Right lobe of liver (tissue), 4 donors: ENCODE results near the gene CALML3.

ENCODE experiments used
- POLR2A ChIP-seq: fragments of 450-650 bp; IDR thresholded peaks from one replicate; pipeline ENCODE4 v1.6.1; 2017; ENCODE audit warnings: antibody characterized with exemption, mild to moderate bottlenecking
- TF ChIP-seq, protein P1 (sequence below), 4 donors: fragments of 200-600 bp in 3 of 4; fragments of 450-650 bp in 1 of 4; IDR thresholded peaks; one replicate each; pipeline versions ENCODE4 v1.5.1 to v1.8.0; 2016 to 2022; ENCODE audit warnings: antibody characterized with exemption in 4 of 4, mild to moderate bottlenecking in 2 of 4
- donor health status: DM: no; HTN: no; CAD: no.
- donor health status: DM: no; HTN: no; CAD: no.
- donor health status: DM: no; HTN: yes; CAD: no.

DNA sequence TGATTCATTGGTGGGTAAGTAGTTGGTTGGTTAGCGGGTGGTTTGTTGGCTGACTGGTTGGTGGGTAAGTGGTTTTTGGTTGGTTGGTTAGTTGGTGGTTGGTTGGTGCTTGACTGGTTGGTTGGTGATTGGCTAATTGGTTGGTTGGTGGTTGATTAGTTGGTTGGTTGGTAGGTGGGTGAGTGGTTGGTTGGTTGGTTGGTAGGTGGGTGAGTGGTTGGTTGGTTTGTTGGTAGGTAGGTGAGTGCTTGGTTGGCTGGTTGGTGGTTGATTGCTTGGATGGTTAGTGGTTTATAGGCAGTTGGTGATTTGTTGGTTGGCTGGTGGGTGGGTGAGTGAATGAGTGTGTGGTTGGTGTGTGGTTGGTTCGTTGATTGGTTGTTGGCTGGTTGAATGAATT, 44.2 kb downstream of the CALML3 start:
- TF ChIP-seq, protein P1, sequence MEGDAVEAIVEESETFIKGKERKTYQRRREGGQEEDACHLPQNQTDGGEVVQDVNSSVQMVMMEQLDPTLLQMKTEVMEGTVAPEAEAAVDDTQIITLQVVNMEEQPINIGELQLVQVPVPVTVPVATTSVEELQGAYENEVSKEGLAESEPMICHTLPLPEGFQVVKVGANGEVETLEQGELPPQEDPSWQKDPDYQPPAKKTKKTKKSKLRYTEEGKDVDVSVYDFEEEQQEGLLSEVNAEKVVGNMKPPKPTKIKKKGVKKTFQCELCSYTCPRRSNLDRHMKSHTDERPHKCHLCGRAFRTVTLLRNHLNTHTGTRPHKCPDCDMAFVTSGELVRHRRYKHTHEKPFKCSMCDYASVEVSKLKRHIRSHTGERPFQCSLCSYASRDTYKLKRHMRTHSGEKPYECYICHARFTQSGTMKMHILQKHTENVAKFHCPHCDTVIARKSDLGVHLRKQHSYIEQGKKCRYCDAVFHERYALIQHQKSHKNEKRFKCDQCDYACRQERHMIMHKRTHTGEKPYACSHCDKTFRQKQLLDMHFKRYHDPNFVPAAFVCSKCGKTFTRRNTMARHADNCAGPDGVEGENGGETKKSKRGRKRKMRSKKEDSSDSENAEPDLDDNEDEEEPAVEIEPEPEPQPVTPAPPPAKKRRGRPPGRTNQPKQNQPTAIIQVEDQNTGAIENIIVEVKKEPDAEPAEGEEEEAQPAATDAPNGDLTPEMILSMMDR (IDR thresholded peaks at IDR 0.05): no peak
- TF ChIP-seq POLR2A: no peak
